Left ventricle myocardium inferior (tissue), 1 donor: ENCODE measurements around the gene ABCG8. TPM values are rescaled to one million over a fixed set of nuclear protein-coding genes. Genes with fewer than 3 reads are reported as not detected.

Source experiments
- DNase-seq: peaks from one replicate; pipeline ENCODE4 v3.0.0-alpha.2; 2020
- H3K27ac ChIP-seq: fragments of 200-600 bp; replicated peaks from 2 replicates; pipeline ENCODE4 v1.8.0; 2021
- H3K27me3 ChIP-seq: fragments of 200-600 bp; 2 replicates; pipeline ENCODE4 v1.8.0; 2021; ENCODE audit warnings: low read depth
- H3K36me3 ChIP-seq: fragments of 200-600 bp; 2 replicates; pipeline ENCODE4 v1.8.0; 2021
- H3K4me1 ChIP-seq: fragments of 200-600 bp; 2 replicates; pipeline ENCODE4 v1.8.0; 2021
- H3K4me3 ChIP-seq: fragments of 200-600 bp; 2 replicates; pipeline ENCODE4 v1.8.0; 2021; ENCODE audit warnings: mild to moderate bottlenecking, moderate library complexity
- H3K9me3 ChIP-seq: fragments of 200-600 bp; replicated peaks from 2 replicates; pipeline ENCODE4 v1.8.0; 2021
- CTCF ChIP-seq: fragments of 200-600 bp; IDR thresholded peaks from 2 replicates; pipeline ENCODE4 v1.8.0; 2021; ENCODE audit warnings: antibody characterized with exemption, mild to moderate bottlenecking, borderline replicate concordance
- intact Hi-C: fragments of 100-400 bp; cut with micrococcal nuclease; formaldehyde crosslinking; loops from one replicate; pipeline ENCODE4 v1.11.0; 2022
- total RNA-seq: library from RNA; stranded (reverse); fragmentation: NEBNext Ultra II Directional; extraction: Animal tissue kit (Norgen Biotek cat#: 25700); gene quantifications from one replicate; pipeline ENCODE4 v1.2.1, GENCODE V29; 2021
- donor health status: DM: no; HTN: yes; CAD: no; lungs with severe emphysema.

ABCG8 gene
- total RNA-seq, 1 donor from 2014 or later, result not detected

GRCh38 chr2:43819491-43820163 lies 19.1 kb upstream of the ABCG8 start:
- intact Hi-C loops, result no loop called here
- Histone ChIP-seq H3K4me3 (no peak overlapping the region), H3K9me3 (no peaks in the 10 kb centered on the region), H3K4me1 (no peaks in the 10 kb centered on the region), H3K27me3 (peaks cover 23% of the 10 kb centered on the region), H3K36me3 (no peaks in the 10 kb centered on the region), H3K27ac (no peak overlapping the region)
- no peak for DNase-seq
- TF ChIP-seq CTCF, result no peak

GRCh38 chr2:43822839-43823238 lies 15.9 kb upstream of the ABCG8 start:
- no peak overlapping the region for H3K27ac ChIP-seq
- H3K4me3 ChIP-seq, result no peak overlapping the region
- H3K36me3 ChIP-seq, result no peaks in the 10 kb centered on the region
- no peaks in the 10 kb centered on the region for H3K9me3 ChIP-seq
- intact Hi-C loops, result no loop called here
- no peaks in the 10 kb centered on the region for H3K4me1 ChIP-seq
- peaks cover 28% of the 10 kb centered on the region for H3K27me3 ChIP-seq
- no peak for DNase-seq
- no peak for TF ChIP-seq CTCF

GRCh38 chr2:43823751-43824150 lies 15.0 kb upstream of the ABCG8 start:
- Histone ChIP-seq H3K27ac (no peak overlapping the region), H3K4me1 (no peaks in the 10 kb centered on the region), H3K4me3 (no peak overlapping the region), H3K9me3 (no peaks in the 10 kb centered on the region), H3K36me3 (no peaks in the 10 kb centered on the region), H3K27me3 (peaks cover 28% of the 10 kb centered on the region)
- intact Hi-C loops, result no loop called here
- TF ChIP-seq CTCF, result no peak
- no peak for DNase-seq

- intact Hi-C loops, result no loop called here
- TF ChIP-seq CTCF, result no peak
- Histone ChIP-seq H3K27ac (no peak overlapping the region), H3K4me1 (no peaks in the 10 kb centered on the region), H3K9me3 (no peaks in the 10 kb centered on the region), H3K27me3 (peaks cover 36% of the 10 kb centered on the region), H3K4me3 (no peak overlapping the region), H3K36me3 (no peaks in the 10 kb centered on the region)
- no peak for DNase-seq
Measured at GRCh38 chr2:43824512-43824911, 14.3 kb upstream of the ABCG8 start.

GRCh38 chr2:43824951-43825493 lies 13.7 kb upstream of the ABCG8 start:
- no peaks in the 10 kb centered on the region for H3K9me3 ChIP-seq
- H3K4me3 ChIP-seq, result no peak overlapping the region
- no peak for TF ChIP-seq CTCF
- intact Hi-C loops, result no loop called here
- H3K36me3 ChIP-seq, result no peaks in the 10 kb centered on the region
- H3K4me1 ChIP-seq, result no peaks in the 10 kb centered on the region
- DNase-seq, result no peak
- H3K27me3 ChIP-seq, result peaks cover 41% of the 10 kb centered on the region
- no peak overlapping the region for H3K27ac ChIP-seq
